Stimulated activated CD4-positive, alpha-beta T cell treated with anti-CD3 and anti-CD28 coated beads, Interleukin-1b, Interleukin-23, amount 100 ng/mL, for 24 hours (primary cell): ENCODE results near the gene CRTC1.

Experiments used
- DNase-seq, 4 experiments: peaks; one replicate each; pipeline ENCODE4 v3.0.0-alpha.2; 2020; ENCODE audit warnings: low read depth in 4 of 4, low spot score in 1 of 4

Gene CRTC1

GRCh38 chr19:18699403-18700054 lies 16.0 kb downstream of the CRTC1 start:
- no peak for DNase-seq

DNA sequence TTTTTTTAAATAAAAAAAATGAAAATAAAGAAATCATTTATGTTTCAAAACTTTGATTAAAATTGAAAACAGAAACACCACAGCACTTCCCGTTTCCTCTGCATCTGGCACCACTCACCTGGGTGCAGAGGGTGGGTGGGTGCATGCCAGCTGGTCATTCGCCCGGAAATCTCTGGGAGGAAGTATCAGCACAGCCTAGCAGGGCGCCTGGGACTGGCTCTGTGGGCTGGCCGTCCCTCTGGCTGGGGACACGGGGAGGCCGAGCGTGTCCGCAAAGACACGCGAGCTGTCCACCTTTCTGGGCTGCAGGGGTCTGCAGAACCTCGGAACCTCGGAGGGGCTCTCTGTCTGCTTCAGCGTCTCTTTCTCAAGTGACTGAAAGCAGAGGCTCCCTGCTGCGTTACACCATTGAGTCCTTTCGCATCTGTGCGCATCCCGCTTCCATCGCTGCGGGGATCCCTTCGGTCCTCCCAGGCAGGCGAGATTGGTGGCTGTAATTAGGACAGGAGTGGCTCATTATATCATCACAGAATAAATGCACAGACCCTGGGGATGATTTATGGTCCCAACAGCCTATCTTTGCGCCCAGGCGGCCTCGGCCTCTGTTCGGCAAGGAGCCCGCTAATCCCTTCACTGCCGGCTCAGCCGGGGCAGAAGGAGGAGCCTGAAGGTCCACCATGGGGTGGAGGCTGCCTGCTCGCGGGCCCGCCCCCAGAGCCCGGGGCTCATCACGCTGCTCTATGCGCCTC lies 17.2 kb downstream of the CRTC1 start:
- DNase-seq, result peak; percentile 35 to 50 (median 46)

GRCh38 chr19:18701250-18701608 lies 17.7 kb downstream of the CRTC1 start:
- DNase-seq, result no peak

- DNase-seq, result no peak
Observed at GRCh38 chr19:18704054-18704453, 20.6 kb downstream of the CRTC1 start.

GRCh38 chr19:18704971-18705370 lies 21.5 kb downstream of the CRTC1 start:
- DNase-seq, result no peak

DNA sequence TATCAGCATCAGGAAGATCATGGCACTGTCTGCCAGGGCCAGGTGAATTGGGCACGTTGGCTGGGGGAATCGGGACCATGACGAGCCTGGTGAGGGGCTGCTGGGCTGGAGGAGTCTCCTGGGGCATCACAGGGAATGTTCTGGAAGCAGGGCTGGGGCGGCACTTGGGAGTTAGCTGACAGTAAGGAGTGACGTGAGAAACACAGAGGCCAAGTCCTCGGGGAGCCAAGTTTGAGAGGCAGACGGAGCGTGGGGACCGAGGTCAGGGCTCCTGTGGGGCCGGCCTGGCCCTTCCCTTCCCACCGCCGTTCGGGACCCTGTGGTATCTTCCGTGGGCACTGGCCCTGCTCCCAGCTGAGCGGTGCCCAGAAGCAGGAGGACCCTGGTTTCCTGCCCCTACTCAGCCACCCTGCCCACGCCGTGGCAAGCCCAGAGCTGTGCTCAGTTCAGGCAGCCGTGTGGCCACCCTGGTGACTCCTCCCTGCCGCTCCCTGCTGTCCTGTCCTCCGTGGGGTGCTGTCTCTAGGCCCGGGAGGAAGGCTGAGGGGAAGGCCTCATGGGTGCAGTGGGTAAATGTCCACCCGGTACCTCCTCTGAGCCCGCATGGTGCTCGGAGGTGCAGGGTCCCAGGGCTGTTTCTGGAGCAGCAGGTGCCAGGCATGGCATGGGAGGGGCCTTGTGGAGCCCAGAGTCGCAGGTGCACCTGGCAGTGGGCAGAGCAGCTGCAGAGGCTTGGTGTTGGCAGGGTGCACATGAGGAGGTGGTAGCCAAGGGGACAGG lies 25.2 kb downstream of the CRTC1 start:
- DNase-seq, result no peak

DNA sequence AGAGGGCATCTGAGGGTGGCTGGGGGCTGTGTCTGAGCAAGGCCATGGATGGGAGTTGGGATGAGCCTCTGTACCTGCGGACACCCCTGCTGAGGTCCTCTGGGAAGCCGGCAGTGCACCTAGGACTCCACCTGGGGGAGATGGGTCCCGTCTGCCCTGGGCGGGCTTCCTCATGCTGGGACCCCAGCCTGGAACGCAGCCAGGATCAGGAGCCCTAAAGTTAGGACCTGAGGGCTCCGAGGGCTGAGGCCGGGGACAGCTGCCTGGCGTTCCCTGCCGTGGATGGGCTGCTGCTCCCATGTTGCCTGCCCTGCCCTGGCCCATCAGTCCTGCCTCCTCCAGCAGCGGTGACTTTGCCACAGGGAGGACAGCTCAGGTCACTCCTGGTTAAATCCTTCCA lies 26.1 kb downstream of the CRTC1 start:
- DNase-seq, result no peak

DNA sequence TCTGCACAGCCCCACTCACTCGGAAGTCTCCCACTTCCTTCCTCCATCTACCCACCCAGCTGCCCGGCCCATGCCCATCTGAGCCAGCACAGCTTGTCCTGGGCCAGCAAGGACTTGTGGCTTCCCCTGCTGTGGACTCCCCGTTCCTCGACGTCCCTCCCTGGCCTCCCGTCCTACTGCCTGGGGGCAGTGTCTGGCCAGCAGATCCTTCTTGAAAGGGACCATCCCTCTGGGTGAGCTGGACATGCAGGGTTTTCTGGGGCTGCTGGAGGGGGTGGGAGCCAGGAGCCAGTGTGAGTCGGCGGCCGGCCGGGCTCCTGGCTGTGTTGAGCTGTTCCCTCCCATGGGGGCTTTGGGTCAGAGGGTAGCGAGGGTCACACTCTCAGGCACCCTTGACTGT lies 26.7 kb downstream of the CRTC1 start:
- no peak for DNase-seq

GRCh38 chr19:18710996-18711751 lies 27.7 kb downstream of the CRTC1 start:
- no peak for DNase-seq

DNA sequence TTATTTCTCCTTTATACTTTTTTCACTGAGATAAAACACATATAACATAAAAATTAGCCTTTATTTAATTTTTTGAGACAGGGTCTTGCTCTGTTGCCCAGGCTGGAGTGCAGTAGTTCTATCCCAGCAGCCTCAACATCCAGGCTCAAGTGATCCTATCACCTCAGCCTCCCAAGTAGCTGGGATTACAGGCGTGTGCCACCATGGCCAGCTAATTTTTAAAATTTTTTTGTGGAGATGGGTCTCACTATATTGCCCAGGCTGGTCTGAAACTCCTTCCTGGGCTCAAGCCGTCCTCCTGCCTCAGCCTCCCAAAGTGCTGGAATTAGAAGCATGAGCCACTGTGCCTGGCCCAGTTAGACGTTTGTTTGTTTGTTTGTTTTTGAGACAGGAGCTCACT lies 28.4 kb downstream of the CRTC1 start:
- no peak for DNase-seq

- DNase-seq, result no peak
Observed at GRCh38 chr19:18712981-18713380, 29.5 kb downstream of the CRTC1 start.

GRCh38 chr19:18713550-18714117 lies 30.2 kb downstream of the CRTC1 start:
- DNase-seq, result no peak

- no peak for DNase-seq
Observed at GRCh38 chr19:18715416-18715815, 31.9 kb downstream of the CRTC1 start.

- no peak for DNase-seq
Observed at GRCh38 chr19:18716857-18717256, 33.4 kb downstream of the CRTC1 start.

- DNase-seq, result no peak
Observed at GRCh38 chr19:18717601-18718000, 34.1 kb downstream of the CRTC1 start.

DNA sequence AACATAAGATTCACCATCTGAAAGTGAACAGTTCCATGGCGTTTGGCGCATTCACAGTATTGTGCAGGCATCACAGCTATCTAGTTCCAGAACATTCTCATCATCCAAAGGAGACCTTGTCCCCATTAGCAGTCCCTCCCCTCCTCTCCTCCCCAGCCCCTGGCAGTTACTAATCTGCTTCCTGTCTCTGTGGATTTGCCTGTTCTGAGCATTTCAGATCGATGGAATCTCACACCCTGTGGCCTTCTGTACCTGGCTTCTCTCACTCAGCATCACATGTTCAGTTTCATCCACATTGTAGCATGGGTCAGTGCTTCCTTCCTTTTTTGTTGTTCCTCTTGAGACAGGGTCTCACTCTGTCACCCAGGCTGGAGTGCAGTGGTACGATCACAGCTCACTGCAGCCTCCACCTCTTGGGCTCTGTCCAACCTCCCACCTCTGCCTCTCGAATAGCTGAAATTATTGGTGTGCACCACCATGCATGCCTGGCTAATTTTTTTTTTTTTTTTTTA lies 34.6 kb downstream of the CRTC1 start:
- DNase-seq, result no peak

DNA sequence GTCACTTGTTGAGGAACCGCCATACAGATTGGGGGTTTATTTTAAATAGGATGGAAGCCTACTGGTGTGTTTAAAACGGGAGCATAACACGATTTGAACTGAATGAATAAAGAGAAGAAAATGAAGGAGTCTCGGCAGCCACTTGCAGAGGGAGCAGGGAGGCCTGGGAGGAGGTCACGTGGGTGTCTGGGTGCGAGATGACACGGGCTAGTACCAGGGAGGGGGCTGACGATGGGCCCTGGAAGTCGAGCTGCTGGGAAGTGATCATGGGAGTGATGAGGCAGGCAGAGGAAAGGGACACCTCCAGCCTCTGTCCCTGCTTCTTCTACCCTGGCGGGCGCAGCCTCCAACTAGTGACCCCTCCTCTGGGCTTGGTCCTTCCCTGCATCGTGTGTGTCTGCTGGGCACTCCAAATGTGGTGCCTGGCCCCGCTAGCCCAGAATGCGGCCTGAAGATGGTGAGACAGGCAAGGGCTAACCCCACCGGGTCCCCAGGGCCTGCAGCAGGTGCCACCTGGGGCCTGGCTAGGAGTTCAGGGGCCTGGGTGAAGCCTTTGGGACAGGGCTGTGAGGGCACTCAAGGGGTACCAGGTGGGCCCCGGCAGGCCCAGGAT lies 35.5 kb downstream of the CRTC1 start:
- DNase-seq, result no peak

DNA sequence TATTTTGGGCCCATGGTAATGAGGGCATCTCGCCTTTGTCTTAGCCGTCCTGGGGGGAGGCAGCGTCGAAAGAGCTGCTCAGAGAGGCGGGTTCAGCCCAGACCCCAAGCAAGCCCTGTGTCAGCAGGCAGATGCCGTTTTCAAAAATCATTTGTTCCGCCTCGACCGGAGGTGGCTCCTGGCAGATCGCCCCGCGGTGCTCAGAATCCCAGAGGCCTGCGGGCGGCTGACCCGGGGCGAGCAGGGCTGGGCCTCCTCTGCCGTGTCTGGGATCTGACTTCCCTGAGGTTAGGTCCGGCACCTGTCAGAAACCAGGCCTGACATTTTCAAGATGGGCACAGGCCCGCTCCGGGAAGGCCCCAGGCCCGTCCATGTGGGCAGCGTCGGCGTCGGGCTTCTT lies 36.1 kb downstream of the CRTC1 start:
- DNase-seq, result no peak

DNA sequence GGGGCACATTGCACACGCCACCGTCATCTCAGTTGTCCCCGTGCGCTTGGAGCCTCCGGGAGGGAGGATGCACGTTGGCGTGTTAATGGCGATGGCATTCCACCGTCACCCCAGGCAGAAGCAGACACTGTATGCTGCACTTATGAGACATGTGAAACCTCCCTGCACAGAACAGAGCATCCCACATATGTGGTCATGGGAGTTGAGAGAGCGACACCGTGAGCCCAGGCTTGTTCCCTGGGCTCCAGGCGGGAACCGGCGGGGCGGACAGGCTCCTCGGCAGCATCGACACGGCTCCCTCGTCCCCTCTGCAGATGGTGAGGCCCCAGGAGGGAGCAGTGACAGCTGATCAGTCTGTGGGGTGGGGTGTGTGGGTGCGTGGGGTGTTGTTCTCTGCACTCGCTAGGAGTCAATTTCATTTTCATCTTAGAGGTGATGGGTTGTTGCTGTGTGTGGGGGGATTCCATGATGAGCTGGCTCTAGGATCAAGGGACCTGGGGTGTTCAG lies 40.4 kb downstream of the CRTC1 start:
- no peak for DNase-seq
